H1 (cell line): ENCODE results near the gene SCARB1. TPM values are rescaled to one million over a fixed set of nuclear protein-coding genes. Genes with fewer than 3 reads are reported as not detected.

ENCODE experiments used
- polyA plus RNA-seq, 7 experiments: library from polyadenylated mRNA; depleted of rRNA in 3 of 7; stranded (reverse) in 5 of 7; unstranded in 2 of 7; fragments of >200 nt in 5 of 7; fragments of 200-250 nt in 2 of 7; gene quantifications; 1 replicate in 5 of 7; 2 replicates in 1 of 7; 4 replicates in 1 of 7; pipeline versions ENCODE4 v1.2.1 to v1.2.3, GENCODE V29; 2011 to 2013; ENCODE audit warnings: missing spikeins in 2 of 7, mixed read lengths in 2 of 7
- total RNA-seq: library from RNA; stranded (reverse); fragmentation: NEBNext Ultra II Directional; extraction: Animal tissue kit (Norgen Biotek cat#: 25700); gene quantifications from 2 replicates; pipeline ENCODE4 v1.2.1, GENCODE V29; 2021
- TF ChIP-seq, protein P1 (sequence below): fragments of 300-600 bp; sonication (generic); IDR thresholded peaks from 2 replicates; pipeline ENCODE4 v1.7.1; 2012; ENCODE audit warnings: low read length, moderate library complexity, mild to moderate bottlenecking, inconsistent platforms; ENCODE audit not compliant: insufficient replicate concordance

SCARB1 gene
- total and polyA plus RNA-seq, 2 of the 8 experiments (the other 6 are each of a cell fraction or from before 2014, with no cell fraction given), result 45.3 to 57.1 TPM

DNA sequence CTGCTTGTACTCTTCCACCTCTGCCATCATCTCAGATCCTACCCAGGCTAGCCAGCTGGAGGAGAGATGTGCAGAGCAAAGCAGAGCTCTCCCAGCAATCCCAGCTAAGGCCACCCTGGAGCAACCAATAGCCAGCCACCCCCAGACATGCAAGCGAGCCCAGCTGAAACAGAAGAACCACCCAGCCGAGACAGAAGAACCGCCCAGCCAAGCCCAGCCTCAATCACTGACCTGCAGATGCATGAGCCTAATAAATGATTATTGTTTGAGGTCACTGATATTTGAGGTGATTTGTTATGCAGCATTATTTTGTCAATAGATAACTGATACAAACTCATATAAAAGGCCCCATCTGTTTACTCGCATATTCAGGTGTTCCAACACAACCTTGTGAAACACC, 106.3 kb downstream of the SCARB1 start (continued):
- TF ChIP-seq, protein P1, sequence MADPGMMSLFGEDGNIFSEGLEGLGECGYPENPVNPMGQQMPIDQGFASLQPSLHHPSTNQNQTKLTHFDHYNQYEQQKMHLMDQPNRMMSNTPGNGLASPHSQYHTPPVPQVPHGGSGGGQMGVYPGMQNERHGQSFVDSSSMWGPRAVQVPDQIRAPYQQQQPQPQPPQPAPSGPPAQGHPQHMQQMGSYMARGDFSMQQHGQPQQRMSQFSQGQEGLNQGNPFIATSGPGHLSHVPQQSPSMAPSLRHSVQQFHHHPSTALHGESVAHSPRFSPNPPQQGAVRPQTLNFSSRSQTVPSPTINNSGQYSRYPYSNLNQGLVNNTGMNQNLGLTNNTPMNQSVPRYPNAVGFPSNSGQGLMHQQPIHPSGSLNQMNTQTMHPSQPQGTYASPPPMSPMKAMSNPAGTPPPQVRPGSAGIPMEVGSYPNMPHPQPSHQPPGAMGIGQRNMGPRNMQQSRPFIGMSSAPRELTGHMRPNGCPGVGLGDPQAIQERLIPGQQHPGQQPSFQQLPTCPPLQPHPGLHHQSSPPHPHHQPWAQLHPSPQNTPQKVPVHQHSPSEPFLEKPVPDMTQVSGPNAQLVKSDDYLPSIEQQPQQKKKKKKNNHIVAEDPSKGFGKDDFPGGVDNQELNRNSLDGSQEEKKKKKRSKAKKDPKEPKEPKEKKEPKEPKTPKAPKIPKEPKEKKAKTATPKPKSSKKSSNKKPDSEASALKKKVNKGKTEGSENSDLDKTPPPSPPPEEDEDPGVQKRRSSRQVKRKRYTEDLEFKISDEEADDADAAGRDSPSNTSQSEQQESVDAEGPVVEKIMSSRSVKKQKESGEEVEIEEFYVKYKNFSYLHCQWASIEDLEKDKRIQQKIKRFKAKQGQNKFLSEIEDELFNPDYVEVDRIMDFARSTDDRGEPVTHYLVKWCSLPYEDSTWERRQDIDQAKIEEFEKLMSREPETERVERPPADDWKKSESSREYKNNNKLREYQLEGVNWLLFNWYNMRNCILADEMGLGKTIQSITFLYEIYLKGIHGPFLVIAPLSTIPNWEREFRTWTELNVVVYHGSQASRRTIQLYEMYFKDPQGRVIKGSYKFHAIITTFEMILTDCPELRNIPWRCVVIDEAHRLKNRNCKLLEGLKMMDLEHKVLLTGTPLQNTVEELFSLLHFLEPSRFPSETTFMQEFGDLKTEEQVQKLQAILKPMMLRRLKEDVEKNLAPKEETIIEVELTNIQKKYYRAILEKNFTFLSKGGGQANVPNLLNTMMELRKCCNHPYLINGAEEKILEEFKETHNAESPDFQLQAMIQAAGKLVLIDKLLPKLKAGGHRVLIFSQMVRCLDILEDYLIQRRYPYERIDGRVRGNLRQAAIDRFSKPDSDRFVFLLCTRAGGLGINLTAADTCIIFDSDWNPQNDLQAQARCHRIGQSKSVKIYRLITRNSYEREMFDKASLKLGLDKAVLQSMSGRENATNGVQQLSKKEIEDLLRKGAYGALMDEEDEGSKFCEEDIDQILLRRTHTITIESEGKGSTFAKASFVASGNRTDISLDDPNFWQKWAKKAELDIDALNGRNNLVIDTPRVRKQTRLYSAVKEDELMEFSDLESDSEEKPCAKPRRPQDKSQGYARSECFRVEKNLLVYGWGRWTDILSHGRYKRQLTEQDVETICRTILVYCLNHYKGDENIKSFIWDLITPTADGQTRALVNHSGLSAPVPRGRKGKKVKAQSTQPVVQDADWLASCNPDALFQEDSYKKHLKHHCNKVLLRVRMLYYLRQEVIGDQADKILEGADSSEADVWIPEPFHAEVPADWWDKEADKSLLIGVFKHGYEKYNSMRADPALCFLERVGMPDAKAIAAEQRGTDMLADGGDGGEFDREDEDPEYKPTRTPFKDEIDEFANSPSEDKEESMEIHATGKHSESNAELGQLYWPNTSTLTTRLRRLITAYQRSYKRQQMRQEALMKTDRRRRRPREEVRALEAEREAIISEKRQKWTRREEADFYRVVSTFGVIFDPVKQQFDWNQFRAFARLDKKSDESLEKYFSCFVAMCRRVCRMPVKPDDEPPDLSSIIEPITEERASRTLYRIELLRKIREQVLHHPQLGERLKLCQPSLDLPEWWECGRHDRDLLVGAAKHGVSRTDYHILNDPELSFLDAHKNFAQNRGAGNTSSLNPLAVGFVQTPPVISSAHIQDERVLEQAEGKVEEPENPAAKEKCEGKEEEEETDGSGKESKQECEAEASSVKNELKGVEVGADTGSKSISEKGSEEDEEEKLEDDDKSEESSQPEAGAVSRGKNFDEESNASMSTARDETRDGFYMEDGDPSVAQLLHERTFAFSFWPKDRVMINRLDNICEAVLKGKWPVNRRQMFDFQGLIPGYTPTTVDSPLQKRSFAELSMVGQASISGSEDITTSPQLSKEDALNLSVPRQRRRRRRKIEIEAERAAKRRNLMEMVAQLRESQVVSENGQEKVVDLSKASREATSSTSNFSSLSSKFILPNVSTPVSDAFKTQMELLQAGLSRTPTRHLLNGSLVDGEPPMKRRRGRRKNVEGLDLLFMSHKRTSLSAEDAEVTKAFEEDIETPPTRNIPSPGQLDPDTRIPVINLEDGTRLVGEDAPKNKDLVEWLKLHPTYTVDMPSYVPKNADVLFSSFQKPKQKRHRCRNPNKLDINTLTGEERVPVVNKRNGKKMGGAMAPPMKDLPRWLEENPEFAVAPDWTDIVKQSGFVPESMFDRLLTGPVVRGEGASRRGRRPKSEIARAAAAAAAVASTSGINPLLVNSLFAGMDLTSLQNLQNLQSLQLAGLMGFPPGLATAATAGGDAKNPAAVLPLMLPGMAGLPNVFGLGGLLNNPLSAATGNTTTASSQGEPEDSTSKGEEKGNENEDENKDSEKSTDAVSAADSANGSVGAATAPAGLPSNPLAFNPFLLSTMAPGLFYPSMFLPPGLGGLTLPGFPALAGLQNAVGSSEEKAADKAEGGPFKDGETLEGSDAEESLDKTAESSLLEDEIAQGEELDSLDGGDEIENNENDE, result no peak
